Thoracic aorta (tissue), 2 donors: ENCODE data around the gene KLHL36. TPM values are rescaled to one million over a fixed set of nuclear protein-coding genes. Genes with fewer than 3 reads are reported as not detected.

ENCODE experiments used
- ATAC-seq: fragments of 150-250 bp; one replicate; pipeline ENCODE4 v1.8.0; 2017; ENCODE audit warnings: low read depth; ENCODE audit not compliant: insufficient number of reproducible peaks, low FRiP score
- DNase-seq: peaks from one replicate; pipeline ENCODE4 v3.0.0-alpha.2; 2020; ENCODE audit warnings: low spot score
- H3K27ac ChIP-seq, 2 donors: fragments of 200-600 bp; sonication (generic); 1 replicate in 1 of 2; 2 replicates in 1 of 2; pipeline ENCODE4 v1.5.1; 2016; ENCODE audit warnings: mild to moderate bottlenecking in 2 of 2, moderate library complexity in 2 of 2
- H3K27me3 ChIP-seq: fragments of 200-600 bp; sonication (generic); replicated peaks from 2 replicates; pipeline ENCODE4 v1.6.0; 2016; ENCODE audit warnings: mild to moderate bottlenecking; ENCODE audit not compliant: insufficient read depth
- H3K36me3 ChIP-seq: fragments of 200-600 bp; sonication (generic); one replicate; pipeline ENCODE4 v1.5.1; 2016
- H3K4me1 ChIP-seq, 2 donors: fragments of 200-600 bp; sonication (generic); 1 replicate in 1 of 2; 2 replicates in 1 of 2; pipeline versions ENCODE4 v1.5.1 to v1.6.0; 2016; ENCODE audit warnings: low read depth in 2 of 2, mild to moderate bottlenecking in 1 of 2; ENCODE audit not compliant: control insufficient read depth in 1 of 2
- H3K4me3 ChIP-seq: fragments of 200-600 bp; sonication (generic); 2 replicates; pipeline ENCODE4 v1.5.1; 2016; ENCODE audit warnings: mild to moderate bottlenecking
- H3K9me3 ChIP-seq: fragments of 200-600 bp; sonication (generic); 2 replicates; pipeline ENCODE4 v1.5.1; 2016
- total RNA-seq, 2 donors: library from RNA; depleted of rRNA; stranded (reverse); fragments of >200 nt; gene quantifications; one replicate each; pipeline versions ENCODE4 v1.1.0 to v1.2.3, GENCODE V29; 2016
- TF ChIP-seq, protein P1 (sequence below): fragments of 200-600 bp; sonication (generic); IDR thresholded peaks from one replicate; pipeline ENCODE4 v1.5.1; 2019; ENCODE audit warnings: antibody characterized with exemption

The KLHL36 gene
- total RNA-seq, 2 donors from 2014 or later, result 63.9 to 79.7 TPM

GRCh38 chr16:84638231-84638806 lies 10.0 kb upstream of the KLHL36 start:
- no peak for DNase-seq
- no peak for ATAC-seq
- Histone ChIP-seq H3K27ac (no peak overlapping the region), H3K4me3 (no peak overlapping the region), H3K9me3 (no peaks in the 10 kb centered on the region), H3K4me1 (peaks cover 6 to 35% of the 10 kb centered on the region in 2 donors), H3K27me3 (no peaks in the 10 kb centered on the region), H3K36me3 (no peaks in the 10 kb centered on the region)
- TF ChIP-seq, protein P1, sequence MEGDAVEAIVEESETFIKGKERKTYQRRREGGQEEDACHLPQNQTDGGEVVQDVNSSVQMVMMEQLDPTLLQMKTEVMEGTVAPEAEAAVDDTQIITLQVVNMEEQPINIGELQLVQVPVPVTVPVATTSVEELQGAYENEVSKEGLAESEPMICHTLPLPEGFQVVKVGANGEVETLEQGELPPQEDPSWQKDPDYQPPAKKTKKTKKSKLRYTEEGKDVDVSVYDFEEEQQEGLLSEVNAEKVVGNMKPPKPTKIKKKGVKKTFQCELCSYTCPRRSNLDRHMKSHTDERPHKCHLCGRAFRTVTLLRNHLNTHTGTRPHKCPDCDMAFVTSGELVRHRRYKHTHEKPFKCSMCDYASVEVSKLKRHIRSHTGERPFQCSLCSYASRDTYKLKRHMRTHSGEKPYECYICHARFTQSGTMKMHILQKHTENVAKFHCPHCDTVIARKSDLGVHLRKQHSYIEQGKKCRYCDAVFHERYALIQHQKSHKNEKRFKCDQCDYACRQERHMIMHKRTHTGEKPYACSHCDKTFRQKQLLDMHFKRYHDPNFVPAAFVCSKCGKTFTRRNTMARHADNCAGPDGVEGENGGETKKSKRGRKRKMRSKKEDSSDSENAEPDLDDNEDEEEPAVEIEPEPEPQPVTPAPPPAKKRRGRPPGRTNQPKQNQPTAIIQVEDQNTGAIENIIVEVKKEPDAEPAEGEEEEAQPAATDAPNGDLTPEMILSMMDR, result no peak

DNA sequence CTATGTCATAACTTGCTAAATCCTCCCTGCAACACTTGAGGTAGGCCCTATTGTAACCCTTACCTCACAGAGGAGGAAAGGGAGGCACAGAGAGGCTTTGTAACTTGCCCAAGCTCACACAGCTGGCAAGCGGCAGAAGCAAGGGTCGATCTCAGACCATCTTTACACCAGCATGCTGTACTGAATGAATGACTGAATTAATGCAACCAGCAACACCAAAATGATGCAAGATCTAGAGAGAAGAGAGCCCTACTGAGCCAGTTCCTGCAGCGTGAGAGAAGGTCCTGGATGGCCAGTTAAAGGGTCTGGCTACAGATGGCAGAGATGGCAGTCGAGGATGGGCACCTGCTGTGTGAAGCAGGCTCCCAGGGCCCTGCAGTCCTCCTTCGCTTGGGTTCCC lies 8.2 kb upstream of the KLHL36 start:
- no peak for DNase-seq
- no peak for ATAC-seq
- TF ChIP-seq, protein P1, result no peak
- peaks cover 11 to 35% of the 10 kb centered on the region in 2 donors for H3K4me1 ChIP-seq
- no peak overlapping the region for H3K27ac ChIP-seq
- H3K4me3 ChIP-seq, result no peak overlapping the region
- H3K27me3 ChIP-seq, result no peaks in the 10 kb centered on the region
- no peaks in the 10 kb centered on the region for H3K36me3 ChIP-seq
- no peaks in the 10 kb centered on the region for H3K9me3 ChIP-seq

DNA sequence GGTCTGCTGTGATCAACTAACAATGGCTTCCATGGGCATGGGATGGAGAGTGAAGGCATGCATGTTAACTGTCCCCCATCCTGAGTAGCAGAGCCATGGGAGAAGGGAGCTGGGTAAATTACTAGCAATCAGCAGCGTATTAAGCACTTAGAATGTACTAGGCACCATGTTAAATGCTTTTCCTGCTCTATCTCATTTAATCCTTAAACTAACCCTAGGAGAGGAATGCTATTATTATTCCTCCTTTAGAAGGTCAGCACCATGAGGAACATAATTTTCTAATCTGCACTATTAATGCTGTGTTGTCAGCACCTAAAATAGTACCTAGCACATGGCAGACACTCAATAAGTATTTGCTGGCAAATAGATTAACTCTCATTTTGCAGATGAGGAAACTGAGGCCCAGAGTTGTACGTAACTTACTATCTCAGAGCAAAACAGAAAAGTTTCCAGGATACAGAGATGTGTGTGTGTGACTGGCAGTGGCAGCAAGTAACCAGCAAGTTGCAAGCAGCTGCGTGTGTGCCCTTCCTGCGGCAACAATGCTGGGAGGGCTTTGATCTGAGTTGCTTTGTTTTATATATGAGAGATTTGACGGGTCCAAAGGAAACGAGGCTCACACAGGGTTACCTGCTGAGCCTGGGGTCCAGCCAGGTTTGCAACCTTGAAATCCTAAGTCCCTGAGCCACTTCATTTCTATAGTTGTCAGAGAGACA lies 6.5 kb upstream of the KLHL36 start:
- H3K36me3 ChIP-seq, result no peaks in the 10 kb centered on the region
- no peak overlapping the region for H3K4me3 ChIP-seq
- no peak for DNase-seq
- H3K27ac ChIP-seq, result peak overlapping the region in 1 of 2 donors; percentile 58
- peaks cover 11 to 28% of the 10 kb centered on the region in 2 donors for H3K4me1 ChIP-seq
- TF ChIP-seq, protein P1, result no peak
- no peak for ATAC-seq
- H3K27me3 ChIP-seq, result no peaks in the 10 kb centered on the region
- no peaks in the 10 kb centered on the region for H3K9me3 ChIP-seq

- Histone ChIP-seq H3K36me3 (no peaks in the 10 kb centered on the region), H3K4me1 (peaks cover 11 to 37% of the 10 kb centered on the region in 2 donors), H3K9me3 (no peaks in the 10 kb centered on the region), H3K27me3 (no peaks in the 10 kb centered on the region), H3K27ac (peak overlapping the region; percentile 58 to 59), H3K4me3 (peak overlapping the region; percentile 30)
- DNase-seq (peak; percentile 44), ATAC-seq (peak; percentile 84)
- TF ChIP-seq, protein P1, result no peak
These were observed 5.1 kb upstream of the KLHL36 start for GRCh38 chr16:84643180-84643583.

GRCh38 chr16:84643674-84644073 lies 4.6 kb upstream of the KLHL36 start:
- ATAC-seq (no peak), DNase-seq (no peak)
- Histone ChIP-seq H3K9me3 (no peaks in the 10 kb centered on the region), H3K27me3 (no peaks in the 10 kb centered on the region), H3K4me1 (peaks cover 11 to 37% of the 10 kb centered on the region in 2 donors), H3K4me3 (peak overlapping the region; percentile 30), H3K36me3 (no peaks in the 10 kb centered on the region), H3K27ac (peak overlapping the region; percentile 58 to 59)
- TF ChIP-seq, protein P1, result no peak
